K562 (cell line): Measurements from ENCODE around the gene MBP.

ENCODE experiments used
- CTCF ChIP-seq, 3 experiments: IDR thresholded peaks in 2 of 3; conservative IDR thresholded peaks in 1 of 3; 2 replicates each; pipeline ENCODE4 v1.5.1; 2011 to 2012; ENCODE audit warnings: low read length in 3 of 3, mild to moderate bottlenecking in 3 of 3, control low read depth in 2 of 3, improper control_type of control experiment in 1 of 3, inconsistent platforms in 1 of 3, low read depth in 1 of 3, mixed read lengths in 1 of 3, moderate library complexity in 1 of 3; ENCODE audit not compliant: insufficient read depth in 2 of 3
- DMBX1 ChIP-seq: fragments of 250-450 bp; sonication (Bioruptor Pico); IDR thresholded peaks from 2 replicates; pipeline ENCODE4 v1.8.0; 2022; ENCODE audit warnings: inconsistent platforms, mild to moderate bottlenecking, moderate library complexity, borderline replicate concordance
- IFI16 ChIP-seq: fragments of 250-450 bp; sonication (Bioruptor Pico); IDR thresholded peaks from 2 replicates; pipeline ENCODE4 v2.1.2; 2022; ENCODE audit warnings: mild to moderate bottlenecking, inconsistent platforms
- JUND ChIP-seq, 2 experiments: IDR thresholded peaks; 2 replicates in 1 of 2; 3 replicates in 1 of 2; pipeline ENCODE4 v1.6.1; 2011; ENCODE audit warnings: borderline replicate concordance in 2 of 2, low read depth in 2 of 2, low read length in 2 of 2, improper control_type of control experiment in 1 of 2, missing biosample characterization in 1 of 2, missing genetic modification characterization in 1 of 2, missing genetic modification reagents in 1 of 2
- TCF7L2 ChIP-seq: fragments of 150-350 bp; IDR thresholded peaks from 2 replicates; pipeline ENCODE4 v1.6.1; 2016; ENCODE audit warnings: low read depth, mild to moderate bottlenecking, low read length, moderate library complexity

GRCh38 chr18:76977684-76978232, 154.8 kb downstream of the MBP start:
- TF ChIP-seq TCF7L2 (no peak), DMBX1 (CRISPR knock-in tag) (no peak), IFI16 (CRISPR knock-in tag) (no peak), CTCF (IDR thresholded peaks at IDR 0.05 in 2 of 3, conservative IDR thresholded peaks at IDR 0.05 in 1 of 3; ENCODE audit: insufficient read depth in 2 of 3, low read depth in 1 of 3, low read length in 3 of 3) (no peak), JUND (IDR thresholded peaks at IDR 0.05; ENCODE audit: borderline replicate concordance, low read depth, low read length) (no peak), JUND (tag; IDR thresholded peaks at IDR 0.05; ENCODE audit: borderline replicate concordance, low read depth, low read length) (no peak)
